ENCODE results near the gene C2orf72. TPM values are rescaled to one million over a fixed set of nuclear protein-coding genes. Genes with fewer than 3 reads are reported as not detected.
A peak's percentile ranks its signal among the peaks of the same experiment; 100 is the strongest.
"Not testable (repeated sequence)": the region's sequence is repeated elsewhere in the genome, so short reads cannot be mapped to it uniquely, and the experiment has no call there.

C2orf72 gene
- total RNA-seq, 1 donor from 2014 or later, result 0.08 TPM

DNA sequence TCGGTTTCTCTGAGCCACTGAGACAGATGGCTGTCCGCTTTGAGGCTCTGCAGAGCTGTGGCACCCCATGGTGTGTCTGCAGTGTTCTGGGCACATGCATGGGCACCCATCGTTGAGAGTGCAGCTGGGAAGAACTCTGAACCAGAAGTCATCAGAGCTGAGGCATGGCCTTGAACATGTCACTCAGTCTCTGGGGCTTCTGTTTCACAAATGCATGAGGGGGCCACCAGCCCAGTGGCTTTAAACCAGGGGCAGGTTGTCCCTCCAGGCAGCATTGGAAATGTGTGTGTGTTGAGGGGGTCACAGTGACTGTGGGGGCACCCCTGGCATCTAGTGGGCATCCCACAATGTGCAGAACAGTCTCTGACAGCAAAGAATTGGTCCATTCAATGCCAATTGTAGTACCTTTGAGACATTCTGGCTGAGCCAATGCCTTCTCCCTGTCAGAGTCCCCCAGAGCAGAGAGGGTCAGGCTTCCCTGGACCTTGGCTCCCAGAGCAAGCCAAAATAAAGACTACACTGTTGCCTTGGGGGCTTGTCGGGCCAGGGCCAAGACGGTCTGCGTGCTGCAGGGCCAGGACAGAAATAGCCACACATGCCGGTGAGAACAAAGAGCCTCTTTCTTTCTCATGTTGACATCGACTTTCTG lies 10.1 kb downstream of the C2orf72 start:
- no peak for ATAC-seq

DNA sequence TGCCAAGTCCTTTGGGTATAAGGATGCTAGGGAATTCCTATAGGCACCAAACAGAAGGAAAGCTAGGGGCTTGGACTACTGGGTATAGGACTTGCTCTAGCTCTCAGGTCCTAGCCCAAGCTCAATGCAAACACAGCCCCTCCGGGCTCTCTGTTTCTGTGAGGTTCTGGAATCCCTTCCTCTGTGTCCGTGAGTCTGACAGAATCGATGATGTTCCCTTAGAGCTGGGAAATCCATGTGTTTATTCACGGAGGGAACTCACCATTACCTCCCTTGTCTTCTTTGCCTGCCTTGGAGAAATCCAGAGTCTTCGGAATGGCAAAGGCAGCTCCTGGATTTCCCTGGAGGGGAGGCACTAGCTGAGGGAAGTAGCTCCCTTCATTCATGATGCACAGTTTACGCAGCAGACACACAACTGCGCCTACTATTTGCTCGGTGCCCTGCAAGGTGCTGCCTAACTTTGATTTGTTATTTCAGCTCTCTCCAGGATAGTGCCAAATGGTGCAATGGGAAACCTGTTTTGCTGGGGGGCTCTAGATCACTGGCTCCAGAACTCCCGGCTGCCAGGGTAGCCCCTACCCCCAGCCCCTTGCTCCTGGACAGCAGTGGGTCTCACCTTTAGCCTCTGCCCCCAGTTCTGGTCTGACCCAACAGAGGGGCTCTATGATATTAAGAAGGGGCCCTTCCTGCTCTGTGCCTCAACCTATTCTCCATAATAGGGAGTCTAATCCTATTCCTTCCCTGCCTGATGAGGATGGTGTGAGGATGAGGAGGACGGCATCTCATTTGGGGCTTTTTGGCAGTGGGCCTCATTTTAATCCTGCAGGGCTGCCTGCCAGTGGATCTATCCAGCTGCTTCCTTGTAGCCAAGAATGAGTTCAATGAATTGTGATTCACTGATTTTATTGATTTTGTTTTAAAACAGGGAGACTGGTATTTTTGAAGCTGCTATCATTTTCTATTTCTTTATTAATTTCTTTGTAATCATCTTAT lies 10.9 kb downstream of the C2orf72 start:
- no peak for ATAC-seq

DNA sequence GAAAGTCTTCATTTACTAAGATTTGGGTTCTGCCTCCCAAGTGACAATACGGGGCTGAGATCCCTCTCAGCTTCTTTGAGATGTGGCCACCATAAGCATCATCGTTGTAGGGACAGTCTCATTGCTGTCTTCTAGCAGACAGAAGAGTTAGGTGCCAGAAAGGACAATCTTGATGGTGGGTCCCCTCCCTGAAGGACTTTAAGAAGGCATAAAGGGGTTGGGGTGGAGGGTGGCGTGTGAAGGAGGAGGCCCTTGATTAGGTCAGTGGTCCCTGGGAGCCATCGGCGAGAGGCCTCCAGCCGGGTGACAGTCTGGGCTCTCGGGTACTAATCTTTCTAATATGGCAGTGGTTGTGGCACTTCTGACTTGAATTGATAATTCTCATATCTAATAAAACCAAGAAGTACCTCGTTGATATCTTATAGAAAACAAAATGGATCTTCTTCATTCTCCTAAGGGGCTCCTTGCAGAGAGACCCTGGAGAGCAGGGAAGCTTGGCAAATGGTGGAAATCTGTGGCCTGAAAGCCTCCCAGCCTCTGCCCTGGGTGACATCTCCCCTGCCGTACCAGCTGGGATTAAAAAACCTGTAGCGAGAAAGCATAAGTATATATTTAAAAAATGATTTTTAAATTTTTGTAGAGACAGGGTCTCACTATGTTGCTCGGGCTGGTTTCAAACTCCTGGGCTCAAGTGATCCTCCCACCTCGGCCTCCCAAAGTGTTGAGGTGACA lies 12.1 kb downstream of the C2orf72 start:
- ATAC-seq, result no peak

DNA sequence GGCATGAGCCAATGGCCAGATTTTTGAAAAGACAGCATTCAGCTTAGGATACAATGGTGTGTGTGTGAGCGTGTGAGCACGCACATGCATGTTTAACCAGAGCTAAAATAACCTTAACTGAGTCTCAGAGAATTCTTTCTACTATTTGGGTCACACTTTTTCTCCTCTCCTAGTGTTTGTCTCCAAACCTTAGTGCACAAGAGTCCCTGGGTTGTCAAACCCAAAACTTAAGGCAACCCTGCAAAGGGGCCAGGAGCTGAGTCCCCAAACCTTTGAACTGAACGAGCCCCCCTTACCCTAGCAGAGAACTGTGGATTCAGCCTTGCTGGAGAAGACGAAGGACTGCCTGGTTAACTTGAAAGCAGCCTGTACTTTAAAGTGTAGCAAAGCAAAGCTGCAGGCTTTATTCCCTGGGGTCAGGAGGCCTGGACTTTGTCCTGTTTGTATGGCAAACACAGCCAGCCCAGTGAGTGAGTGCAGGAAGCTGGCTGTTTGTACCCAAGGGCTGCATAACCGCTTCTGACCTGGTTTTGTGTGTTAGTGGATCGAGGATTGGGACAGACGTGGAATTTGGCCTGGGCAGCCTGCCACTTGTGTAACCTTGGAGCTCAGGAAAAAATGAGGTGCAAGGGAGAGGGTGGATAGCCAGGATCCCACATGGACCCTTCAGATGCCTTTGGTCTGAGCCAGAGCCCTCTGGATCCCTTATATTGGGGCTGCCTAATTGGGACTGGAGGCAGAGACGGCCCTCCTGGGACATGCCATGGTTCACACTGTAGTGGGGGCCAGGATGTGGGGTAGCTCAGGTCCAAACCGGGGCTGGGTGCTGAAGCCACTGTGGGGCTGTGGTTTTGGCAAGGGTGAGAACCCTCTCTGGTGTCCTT lies 12.9 kb downstream of the C2orf72 start:
- no peak for ATAC-seq

DNA sequence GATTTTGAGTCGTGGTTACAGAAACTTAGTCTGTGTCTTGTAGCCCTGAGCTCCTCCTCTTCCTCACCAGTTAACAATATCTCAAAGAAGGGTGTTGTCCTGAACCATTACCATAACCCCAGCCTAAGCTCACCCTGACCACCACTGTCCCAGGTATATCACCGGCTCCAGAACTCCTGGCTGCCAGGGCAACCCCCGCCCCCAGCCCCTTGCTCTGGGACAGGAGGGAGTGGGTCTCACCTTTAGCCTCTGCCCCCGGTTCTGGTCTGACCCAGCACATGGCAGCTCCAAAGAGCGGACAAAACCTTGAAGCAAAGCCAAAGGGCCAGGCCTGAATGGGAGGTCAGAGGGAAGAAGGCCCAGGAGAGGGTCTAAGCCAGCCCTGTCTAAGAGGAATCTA lies 13.8 kb downstream of the C2orf72 start:
- no peak for ATAC-seq

DNA sequence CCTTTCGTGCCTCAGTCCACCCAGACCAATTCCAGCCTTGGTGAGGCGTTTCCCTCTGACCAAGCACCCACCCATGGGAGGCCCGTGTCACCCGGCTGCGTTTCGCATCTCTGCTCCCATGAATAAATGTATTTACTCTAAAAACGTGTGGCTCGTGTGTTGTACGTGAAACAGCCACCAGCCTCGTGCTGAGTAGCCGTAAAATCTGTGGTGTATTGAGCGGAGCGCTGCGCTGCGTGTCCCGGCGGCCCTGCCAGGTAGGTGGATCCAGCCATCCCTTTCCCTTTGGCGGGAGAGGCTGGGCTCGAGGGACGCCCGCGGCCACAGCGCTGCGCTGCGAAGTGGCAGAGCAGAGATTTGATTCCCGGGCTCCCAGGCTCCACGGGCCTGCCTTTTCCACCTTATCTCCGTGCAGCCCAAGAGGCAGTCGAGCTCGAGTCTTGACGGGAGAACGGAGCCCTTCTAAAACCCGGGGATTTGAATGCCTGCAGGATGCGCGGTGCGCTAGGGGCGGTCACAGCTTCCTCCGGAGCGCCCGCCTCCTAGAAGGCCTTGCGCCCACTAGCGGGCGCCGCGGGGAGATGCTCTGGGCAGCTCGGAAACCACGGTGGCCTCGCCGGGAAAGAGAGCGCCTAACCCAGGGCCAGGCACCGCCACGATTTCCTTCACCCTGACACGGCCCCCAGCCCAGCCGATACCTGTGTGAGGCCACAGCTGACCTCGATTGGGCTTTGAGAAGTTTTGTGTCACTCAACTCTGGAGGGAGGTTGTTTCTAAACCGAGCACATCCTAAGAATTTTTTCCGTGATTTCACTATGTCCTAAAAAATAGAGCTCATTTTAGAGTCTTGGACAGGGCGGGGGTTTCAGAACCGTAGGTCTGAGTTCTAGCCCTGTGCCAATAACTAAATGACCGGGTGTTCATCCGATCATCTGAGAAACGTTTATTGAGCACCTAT lies 15.4 kb downstream of the C2orf72 start:
- ATAC-seq, result peak; percentile 76

DNA sequence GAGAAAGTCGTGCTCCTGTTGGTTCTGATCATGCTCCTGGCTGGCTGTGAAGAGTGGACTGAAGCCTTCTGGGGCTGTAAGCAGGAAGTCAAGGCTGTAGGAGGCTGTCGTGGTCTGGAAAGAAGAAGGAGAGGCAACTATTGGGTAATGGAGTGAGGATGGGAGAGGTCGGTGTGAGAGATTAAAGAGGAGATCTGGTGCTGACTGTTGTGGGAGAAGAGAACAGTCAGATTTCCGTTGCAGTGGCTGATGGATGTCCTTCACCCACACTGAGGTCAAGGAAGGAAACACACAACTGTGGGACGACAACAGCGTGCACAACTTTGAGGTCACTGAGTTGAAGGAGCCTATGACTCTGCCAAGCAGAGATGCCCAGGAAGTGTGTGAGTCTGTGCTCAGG lies 16.5 kb downstream of the C2orf72 start:
- no peak for ATAC-seq

DNA sequence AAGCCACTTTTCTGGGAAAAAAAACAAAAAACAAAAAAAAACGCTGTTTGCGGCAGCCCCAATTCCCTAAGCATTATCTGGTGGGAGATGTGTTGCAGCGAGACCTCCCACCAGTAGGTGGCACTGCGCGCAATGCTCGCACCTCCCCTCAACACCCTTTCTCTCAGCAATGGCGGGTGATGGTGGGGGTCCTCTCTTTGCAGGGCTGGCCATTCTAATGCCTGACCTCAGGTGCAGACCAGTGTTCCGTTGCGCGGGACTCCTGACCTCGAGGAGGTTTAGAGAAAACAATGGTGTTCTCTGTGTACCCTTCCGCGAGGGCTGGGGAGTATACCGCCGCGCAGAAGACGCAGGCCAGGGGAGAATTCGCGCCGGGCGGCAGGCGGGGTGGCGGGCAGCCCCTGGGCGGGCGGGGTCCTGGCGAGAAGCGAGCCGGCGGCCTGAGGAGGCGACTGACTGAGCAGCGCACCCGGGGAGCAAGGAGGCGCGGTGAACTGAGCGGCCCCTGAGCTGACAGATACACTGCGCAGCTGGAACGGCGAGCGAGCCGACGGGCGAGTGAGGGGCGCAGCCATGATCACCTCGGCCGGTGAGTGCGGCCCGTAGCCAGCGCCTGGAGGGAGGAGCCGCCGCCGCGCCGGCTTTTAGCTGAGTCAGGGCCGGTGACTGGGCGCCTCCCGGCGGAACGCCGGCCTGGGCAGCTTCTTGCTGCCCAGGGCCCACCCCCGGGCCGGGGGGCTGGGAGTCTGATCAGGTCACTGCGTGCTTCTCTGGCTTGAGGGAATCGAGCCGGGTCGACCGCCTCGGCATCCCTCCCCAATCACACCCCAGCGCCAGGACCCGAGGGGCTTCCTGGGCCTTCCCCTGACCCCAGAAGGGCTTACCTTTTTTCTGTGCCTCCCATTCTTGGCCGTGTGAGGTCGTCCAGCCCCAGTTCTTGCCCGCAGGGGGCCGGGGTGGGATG lies 19.4 kb downstream of the C2orf72 start, which contains the start of gene PSMD1:
Gene PSMD1, plus strand, starts transcription at position 415 of the 964 bp plus-strand sequence. Its CDS starts 159 bp downstream, at position 574.
- ATAC-seq, result peak; percentile 94

DNA sequence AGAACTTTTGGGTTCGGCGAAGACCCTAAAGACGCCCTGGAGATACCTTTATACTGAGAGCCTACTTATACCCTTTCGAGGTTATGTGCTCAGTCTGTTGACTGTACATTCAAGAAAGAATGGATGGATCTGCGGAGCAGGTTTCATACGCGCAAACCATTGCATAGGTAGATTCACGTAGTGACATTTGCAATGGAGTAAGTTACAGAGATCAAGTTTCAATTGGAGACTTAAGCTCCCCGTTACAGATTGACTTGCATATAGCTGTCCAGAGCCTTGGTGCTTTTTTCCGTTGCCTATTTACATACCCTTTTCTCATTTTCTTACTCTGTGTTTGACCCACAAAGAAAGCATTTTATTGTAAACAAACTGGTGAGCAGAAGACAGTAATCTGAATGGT lies 20.3 kb downstream of the C2orf72 start:
- ATAC-seq, result no peak

DNA sequence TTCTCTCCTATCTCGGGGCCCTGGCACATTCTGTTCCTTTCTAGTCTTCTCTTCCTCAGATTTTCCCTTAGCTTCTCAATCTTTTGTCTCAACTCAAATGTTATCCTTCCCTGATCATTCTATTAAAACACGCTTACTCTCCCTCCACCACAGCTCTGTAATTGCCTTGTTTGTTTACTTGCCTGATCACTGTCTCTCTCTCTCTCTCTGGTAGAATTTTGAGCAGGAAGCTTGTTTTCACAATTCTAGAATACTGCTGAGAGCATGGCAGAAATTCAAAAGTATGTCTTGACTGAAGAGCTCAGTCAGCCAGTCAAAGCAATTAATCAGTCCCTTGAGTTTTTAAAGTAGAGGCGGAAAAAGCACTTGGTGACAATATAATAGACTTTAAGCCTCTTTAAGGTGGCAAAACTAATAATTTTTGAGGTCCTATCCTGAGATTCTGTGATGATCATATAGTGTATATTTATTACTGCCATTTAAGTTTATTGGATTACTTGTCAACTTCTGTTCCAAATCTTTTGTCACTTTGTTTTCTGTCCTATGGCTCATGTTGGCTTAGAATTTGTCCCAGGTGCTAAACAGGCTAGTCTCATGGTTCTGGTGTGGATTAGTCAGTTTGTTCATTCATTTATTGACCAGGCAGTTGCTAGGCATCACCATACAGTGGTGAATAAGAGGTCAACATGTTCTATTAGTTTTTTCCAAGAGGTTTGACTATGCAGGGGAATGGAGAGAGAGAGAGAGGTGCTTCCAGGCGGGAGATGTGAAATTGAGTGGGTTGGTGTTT lies 21.6 kb downstream of the C2orf72 start:
- ATAC-seq, result no peak

DNA sequence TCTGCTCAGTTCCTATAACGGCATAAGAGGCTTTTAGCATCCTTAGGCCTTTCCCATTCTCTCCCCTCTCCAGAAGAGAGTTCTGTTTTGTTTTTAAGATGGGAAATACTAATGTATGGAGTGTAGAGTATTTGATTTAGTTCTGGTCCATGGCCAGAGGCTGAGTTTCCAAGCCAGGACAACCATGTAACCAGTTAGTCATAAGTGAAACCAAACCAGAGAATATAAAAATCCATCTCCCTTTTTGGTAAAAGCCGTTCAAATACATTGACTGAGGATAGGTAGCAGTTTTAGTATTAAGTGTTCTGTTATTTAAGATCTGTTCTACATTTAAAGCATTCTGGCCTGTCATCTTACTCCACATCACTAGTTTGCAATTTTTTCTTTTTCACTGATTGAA lies 22.4 kb downstream of the C2orf72 start:
- no peak for ATAC-seq

DNA sequence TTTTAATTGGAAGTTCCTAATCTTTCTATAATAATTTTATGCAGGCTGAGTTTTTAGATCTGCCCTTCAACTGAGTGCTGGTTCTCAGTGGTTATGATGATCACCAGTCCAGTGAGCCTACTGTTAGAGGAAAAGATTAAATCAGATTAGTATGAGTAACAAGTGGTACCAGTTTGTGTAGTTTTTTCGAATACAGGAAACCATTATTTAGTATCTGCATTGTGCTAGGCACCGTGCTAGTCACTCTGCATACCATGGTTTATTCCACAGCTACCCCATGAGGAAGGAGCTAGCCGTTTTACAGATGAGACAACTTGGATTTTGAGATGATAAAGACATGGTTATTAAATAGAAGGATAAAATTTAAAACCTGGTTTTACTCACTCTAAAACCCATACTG lies 25.5 kb downstream of the C2orf72 start:
- ATAC-seq, result peak; percentile 80

DNA sequence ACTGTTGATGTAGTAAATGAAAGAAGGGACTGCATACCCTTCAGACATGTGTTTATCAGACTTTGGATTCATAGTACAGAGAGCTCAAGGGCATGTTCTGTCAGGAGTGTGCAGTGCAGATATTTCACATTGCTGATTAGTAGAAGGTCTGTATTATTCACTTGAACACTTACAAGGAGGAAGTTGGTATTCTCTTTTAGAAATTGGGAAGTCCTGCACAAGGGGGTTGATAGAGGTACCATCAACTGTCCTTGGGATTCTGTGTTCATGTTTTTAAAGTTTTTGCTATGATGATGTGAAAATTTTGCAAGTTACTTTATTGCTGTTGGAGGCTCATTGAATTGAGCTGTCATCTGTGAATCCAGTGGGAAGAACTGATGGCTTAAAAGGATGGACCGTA lies 26.0 kb downstream of the C2orf72 start:
- no peak for ATAC-seq

DNA sequence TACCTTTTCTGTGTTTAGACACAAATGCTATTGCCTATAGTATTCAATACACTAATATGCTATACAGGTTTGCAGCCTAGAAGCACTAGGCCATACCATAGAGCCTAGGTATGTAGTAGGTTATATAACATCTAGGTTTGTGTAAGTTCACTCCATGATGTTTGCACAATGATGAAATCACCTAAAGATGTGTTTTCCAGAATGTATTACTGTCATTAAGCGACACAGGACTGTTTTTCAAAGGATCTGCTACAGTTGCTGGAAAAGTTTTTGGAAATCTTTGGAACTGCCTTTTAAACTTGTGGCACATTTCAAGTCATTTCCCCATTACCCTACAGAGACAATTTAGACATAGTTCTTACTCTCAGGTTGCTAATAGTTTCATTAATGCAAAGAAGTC lies 28.6 kb downstream of the C2orf72 start:
- no peak for ATAC-seq

DNA sequence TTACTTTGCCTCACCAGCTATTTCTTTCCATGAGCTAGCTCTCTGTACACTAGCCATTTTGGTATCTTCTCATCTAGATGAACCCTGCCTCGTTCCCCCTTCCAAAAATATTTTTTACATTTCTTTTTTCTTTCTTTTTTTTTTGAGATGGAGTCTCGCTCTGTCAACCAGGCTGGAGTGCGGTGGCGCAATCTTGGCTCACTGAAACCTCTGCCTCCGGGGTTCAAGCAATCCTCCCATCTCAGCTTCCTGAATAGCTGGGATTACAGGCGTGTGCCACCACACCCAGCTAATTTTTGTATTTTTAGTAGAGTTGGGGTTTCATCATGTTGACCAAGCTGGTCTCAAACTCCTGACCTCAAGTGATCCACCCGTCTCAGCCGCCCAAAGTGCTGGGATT lies 30.2 kb downstream of the C2orf72 start:
- not testable (repeated sequence) for ATAC-seq

DNA sequence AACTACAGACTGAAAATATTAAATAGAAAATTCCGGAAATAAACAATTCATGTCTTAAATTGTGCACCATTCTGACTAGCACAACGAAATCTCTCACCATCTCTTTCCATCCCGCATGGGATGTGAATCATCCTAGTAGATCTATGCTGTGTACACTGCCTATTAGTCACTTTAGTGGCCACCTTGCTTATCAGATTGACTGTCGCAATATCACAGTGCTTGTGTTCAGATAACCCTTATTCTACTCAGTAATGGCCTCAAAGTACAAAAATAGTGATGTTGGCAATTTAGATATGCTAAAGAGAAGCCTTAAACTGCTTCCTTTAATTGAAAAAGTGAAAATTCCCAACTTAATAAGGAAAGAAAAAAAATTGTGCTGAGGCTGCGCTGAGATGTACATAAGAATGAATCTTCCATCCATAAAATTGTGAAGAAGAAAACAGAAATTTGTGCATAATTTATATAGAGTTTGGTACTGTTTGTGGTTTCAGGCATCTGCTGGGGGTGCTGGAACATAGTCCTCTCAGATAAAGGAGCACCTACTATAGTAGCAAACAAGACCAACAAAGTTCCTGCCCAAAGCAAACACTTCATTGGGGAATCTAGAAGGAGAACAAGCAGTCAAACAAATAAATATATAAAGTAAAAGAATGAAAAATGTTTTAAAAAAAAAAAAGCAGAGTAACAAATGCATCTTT lies 31.4 kb downstream of the C2orf72 start:
- peak; percentile 47 for ATAC-seq

DNA sequence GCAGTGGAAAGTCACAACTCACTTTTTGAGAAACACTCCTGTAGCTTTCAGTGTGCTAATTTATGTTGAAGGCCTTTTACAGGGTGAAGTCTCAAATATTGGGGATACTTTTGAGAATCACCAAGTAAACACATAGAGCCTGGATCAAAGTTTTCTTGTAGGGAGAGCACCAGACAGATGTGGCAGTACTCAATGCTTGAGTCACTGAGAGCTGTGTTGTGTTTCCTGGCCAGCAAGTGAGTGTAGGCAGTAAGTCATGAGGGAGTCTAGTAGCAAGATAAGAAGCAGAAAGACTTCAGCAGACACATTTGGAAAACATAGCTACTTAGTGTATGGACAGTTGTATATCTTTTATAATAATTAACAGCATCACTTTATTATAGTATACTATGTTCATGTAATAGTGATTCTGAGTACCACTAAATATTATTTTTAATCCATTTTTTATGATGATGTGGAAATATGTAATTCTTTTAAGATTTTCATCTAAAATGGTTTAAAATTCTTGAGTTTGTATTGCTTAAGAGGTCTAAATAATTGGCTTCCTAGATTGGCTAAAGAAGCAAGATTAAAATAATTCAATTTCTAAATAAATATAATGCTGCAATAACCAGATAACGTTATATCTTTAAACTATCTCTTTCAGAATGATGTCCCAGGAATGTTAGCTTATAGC lies 32.2 kb downstream of the C2orf72 start:
- no peak for ATAC-seq
